Measurements from ENCODE around the gene UGGT1. TPM values are rescaled to one million over a fixed set of nuclear protein-coding genes. Genes with fewer than 3 reads are reported as not detected.
"Not testable (repeated sequence)": the region's sequence is repeated elsewhere in the genome, so short reads cannot be mapped to it uniquely, and the experiment has no call there.

UGGT1 gene
- total and polyA plus RNA-seq, 2 experiments from 2014 or later = 8.3 to 38.4 TPM

GRCh38 chr2:128169497-128169896, 78.5 kb downstream of the UGGT1 start:
- H3K4me1 ChIP-seq (ENCODE audit: low read depth) = no peaks in the 10 kb centered on the region
- peaks cover 48% of the 10 kb centered on the region for H3K36me3 ChIP-seq
- H3K27ac ChIP-seq = no peak overlapping the region
- peak in 1 of 2 donors; percentile 90 for DNase-seq (ENCODE audit: low read depth in 1 of 2, low spot score in 1 of 2)
- H3K27me3 ChIP-seq = no peaks in the 10 kb centered on the region
- no peak overlapping the region for H3K4me3 ChIP-seq
- no peak for TF ChIP-seq CTCF (IDR thresholded peaks at IDR 0.05; ENCODE audit: low read depth, low read length)
- H3K9me3 ChIP-seq (ENCODE audit: low read depth) = no peaks in the 10 kb centered on the region

- H3K4me3 ChIP-seq = no peak overlapping the region
- DNase-seq (ENCODE audit: low read depth in 1 of 2, low spot score in 1 of 2) = no peak
- H3K4me1 ChIP-seq (ENCODE audit: low read depth) = no peaks in the 10 kb centered on the region
- no peaks in the 10 kb centered on the region for H3K9me3 ChIP-seq (ENCODE audit: low read depth)
- H3K27ac ChIP-seq = no peak overlapping the region
- peaks cover 46% of the 10 kb centered on the region for H3K36me3 ChIP-seq
- H3K27me3 ChIP-seq = no peaks in the 10 kb centered on the region
- TF ChIP-seq CTCF (IDR thresholded peaks at IDR 0.05; ENCODE audit: low read depth, low read length) = no peak
These were observed 79.1 kb downstream of the UGGT1 start for GRCh38 chr2:128169933-128170709.

GRCh38 chr2:128170776-128171175, 79.8 kb downstream of the UGGT1 start:
- Histone ChIP-seq H3K36me3 (peaks cover 47% of the 10 kb centered on the region), H3K27ac (no peak overlapping the region), H3K4me3 (no peak overlapping the region), H3K4me1 (ENCODE audit: low read depth) (no peaks in the 10 kb centered on the region), H3K9me3 (ENCODE audit: low read depth) (no peaks in the 10 kb centered on the region), H3K27me3 (no peaks in the 10 kb centered on the region)
- TF ChIP-seq CTCF (IDR thresholded peaks at IDR 0.05; ENCODE audit: low read depth, low read length) = no peak
- no peak for DNase-seq (ENCODE audit: low read depth in 1 of 2, low spot score in 1 of 2)

- Histone ChIP-seq H3K27me3 (no peaks in the 10 kb centered on the region), H3K4me1 (ENCODE audit: low read depth) (no peaks in the 10 kb centered on the region), H3K36me3 (peaks cover 49% of the 10 kb centered on the region), H3K4me3 (no peak overlapping the region), H3K9me3 (ENCODE audit: low read depth) (no peaks in the 10 kb centered on the region), H3K27ac (no peak overlapping the region)
- DNase-seq (ENCODE audit: low read depth in 1 of 2, low spot score in 1 of 2) = peak in 1 of 2 donors; percentile 18
- TF ChIP-seq CTCF (IDR thresholded peaks at IDR 0.05; ENCODE audit: low read depth, low read length) = peak; percentile 33
These were observed 81.2 kb downstream of the UGGT1 start for GRCh38 chr2:128172191-128172590.

GRCh38 chr2:128174067-128174466, 83.1 kb downstream of the UGGT1 start:
- not testable (repeated sequence) for H3K27me3 ChIP-seq; H3K4me1 ChIP-seq (ENCODE audit: low read depth); H3K9me3 ChIP-seq (ENCODE audit: low read depth); H3K4me3 ChIP-seq; H3K27ac ChIP-seq; DNase-seq (ENCODE audit: low read depth in 1 of 2, low spot score in 1 of 2)
- peaks cover 58% of the 10 kb centered on the region for H3K36me3 ChIP-seq

GRCh38 chr2:128177315-128177714, 86.3 kb downstream of the UGGT1 start:
- TF ChIP-seq CTCF (IDR thresholded peaks at IDR 0.05; ENCODE audit: low read depth, low read length) = no peak
- Histone ChIP-seq H3K9me3 (ENCODE audit: low read depth) (no peaks in the 10 kb centered on the region), H3K36me3 (peaks cover 76% of the 10 kb centered on the region), H3K27me3 (no peaks in the 10 kb centered on the region), H3K4me3 (no peak overlapping the region), H3K4me1 (ENCODE audit: low read depth) (no peaks in the 10 kb centered on the region), H3K27ac (no peak overlapping the region)
- no peak for DNase-seq (ENCODE audit: low read depth in 1 of 2, low spot score in 1 of 2)

All from cardiac muscle cell (in vitro differentiated cells and primary cell).